ENCODE measurements around the gene RFXANK. TPM values are rescaled to one million over a fixed set of nuclear protein-coding genes. Genes with fewer than 3 reads are reported as not detected.
"Not testable (repeated sequence)": the region's sequence is repeated elsewhere in the genome, so short reads cannot be mapped to it uniquely, and the experiment has no call there.

The RFXANK gene
- total RNA-seq, 2 donors from 2014 or later = 57.4 to 70.0 TPM

GRCh38 chr19:19147344-19147743 is 44.7 kb upstream of the RFXANK start:
- intact Hi-C loops (cut with DNase I) = loop anchor here (5.0 kb wide), 1 partner anchor 195 kb away; no protein-coding TSS in a partner anchor
- no peaks in the 10 kb centered on the region for H3K27me3 ChIP-seq
- no peaks in the 10 kb centered on the region for H3K4me1 ChIP-seq
- H3K36me3 ChIP-seq = peaks cover 5% of the 10 kb centered on the region
- no peak overlapping the region for H3K9ac ChIP-seq (ENCODE audit: low read depth in 2 of 2, low read length in 2 of 2)
- no peak for DNase-seq
- TF ChIP-seq CTCF (IDR thresholded peaks at IDR 0.05) = no peak
- no peak overlapping the region for H3K27ac ChIP-seq
- H3K4me3 ChIP-seq = no peak overlapping the region
- H3K9me3 ChIP-seq = no peaks in the 10 kb centered on the region

- not testable (repeated sequence) for H3K27me3 ChIP-seq; H3K4me1 ChIP-seq; H3K4me3 ChIP-seq; H3K36me3 ChIP-seq; H3K9me3 ChIP-seq; H3K27ac ChIP-seq; DNase-seq; H3K9ac ChIP-seq (ENCODE audit: low read depth in 2 of 2, low read length in 2 of 2)
- intact Hi-C loops (cut with DNase I) = loop anchor here (5.0 kb wide), 1 partner anchor 194 kb away; no protein-coding TSS in a partner anchor
These were observed 43.6 kb upstream of the RFXANK start for GRCh38 chr19:19148504-19148903.

- intact Hi-C loops (cut with DNase I) = loop anchor here (5.0 kb wide), 1 partner anchor 193 kb away; no protein-coding TSS in a partner anchor
- Histone ChIP-seq H3K27ac (no peak overlapping the region), H3K27me3 (no peaks in the 10 kb centered on the region), H3K4me1 (no peaks in the 10 kb centered on the region), H3K36me3 (peaks cover 5% of the 10 kb centered on the region), H3K4me3 (no peak overlapping the region), H3K9ac (ENCODE audit: low read depth in 2 of 2, low read length in 2 of 2) (no peak overlapping the region), H3K9me3 (no peaks in the 10 kb centered on the region)
- no peak for TF ChIP-seq CTCF (IDR thresholded peaks at IDR 0.05)
- DNase-seq = no peak
These were observed 42.6 kb upstream of the RFXANK start for GRCh38 chr19:19149435-19149834.

GRCh38 chr19:19151418-19151817 is 40.6 kb upstream of the RFXANK start:
- H3K9me3 ChIP-seq = no peaks in the 10 kb centered on the region
- H3K9ac ChIP-seq (ENCODE audit: low read depth in 2 of 2, low read length in 2 of 2) = no peak overlapping the region
- peaks cover 5% of the 10 kb centered on the region for H3K36me3 ChIP-seq
- H3K4me1 ChIP-seq = no peaks in the 10 kb centered on the region
- H3K4me3 ChIP-seq = no peak overlapping the region
- no peak overlapping the region for H3K27ac ChIP-seq
- intact Hi-C loops (cut with DNase I) = no loop called here
- no peaks in the 10 kb centered on the region for H3K27me3 ChIP-seq
- DNase-seq = no peak
- TF ChIP-seq CTCF (IDR thresholded peaks at IDR 0.05) = no peak

GRCh38 chr19:19152668-19153384 is 39.2 kb upstream of the RFXANK start:
- peaks cover 5% of the 10 kb centered on the region for H3K36me3 ChIP-seq
- intact Hi-C loops (cut with DNase I) = no loop called here
- no peak overlapping the region for H3K9ac ChIP-seq (ENCODE audit: low read depth in 2 of 2, low read length in 2 of 2)
- no peaks in the 10 kb centered on the region for H3K9me3 ChIP-seq
- no peak for DNase-seq
- no peak for TF ChIP-seq CTCF (IDR thresholded peaks at IDR 0.05)
- H3K27ac ChIP-seq = no peak overlapping the region
- no peak overlapping the region for H3K4me3 ChIP-seq
- no peaks in the 10 kb centered on the region for H3K27me3 ChIP-seq
- no peaks in the 10 kb centered on the region for H3K4me1 ChIP-seq

- Histone ChIP-seq H3K27me3 (no peaks in the 10 kb centered on the region), H3K27ac (no peak overlapping the region), H3K4me3 (no peak overlapping the region), H3K36me3 (no peaks in the 10 kb centered on the region), H3K9ac (ENCODE audit: low read depth in 2 of 2, low read length in 2 of 2) (no peak overlapping the region), H3K4me1 (no peaks in the 10 kb centered on the region), H3K9me3 (no peaks in the 10 kb centered on the region)
- no peak for TF ChIP-seq CTCF (IDR thresholded peaks at IDR 0.05)
- DNase-seq = no peak
- intact Hi-C loops (cut with DNase I) = no loop called here
These were observed 37.1 kb upstream of the RFXANK start for GRCh38 chr19:19154768-19155494.

Data from colonic mucosa (tissue), 4 donors.